PC-3 (cell line): ENCODE results near the gene FSTL3. TPM values are rescaled to one million over a fixed set of nuclear protein-coding genes. Genes with fewer than 3 reads are reported as not detected.
"Not testable (repeated sequence)": the region's sequence is repeated elsewhere in the genome, so short reads cannot be mapped to it uniquely, and the experiment has no call there.

ENCODE experiments used
- ATAC-seq: fragments of 200-7000 bp; cut with Tn5 transposase; 2 replicates; pipeline ENCODE4 v1.9.1; 2020; ENCODE audit warnings: mild to moderate bottlenecking, moderate library complexity
- BruUV-seq: library from RNA; stranded (reverse); fragments of 400-500 nt; replicated peaks from 2 replicates; lab custom pipeline; 2021; lab: Mats Ljungman, UMichigan
- CTCF ChIA-PET: fragments of 300-600 bp; sonication (Branson Sonifier 250); formaldehyde crosslinking; loops from one replicate; lab custom pipeline; 2022; ENCODE audit warnings: antibody characterized with exemption; lab: Charles Lee
- POLR2A ChIA-PET: fragments of 300-600 bp; sonication (Branson Sonifier 250); formaldehyde crosslinking; loops from one replicate; lab custom pipeline; 2022; ENCODE audit warnings: antibody characterized with exemption; ENCODE audit not compliant: unreplicated experiment; lab: Charles Lee
- DNase-seq: peaks from one replicate; pipeline ENCODE4 v3.0.0-alpha.2; 2015
- H2AFZ ChIP-seq: fragments of 300-600 bp; sonication (generic); 2 replicates; pipeline ENCODE4 v1.6.0; 2016; ENCODE audit warnings: antibody characterized with exemption, low read length
- H3F3A ChIP-seq: fragments of 300-600 bp; sonication (generic); one replicate; pipeline ENCODE4 v1.6.0; 2017; ENCODE audit warnings: antibody characterized with exemption, low read length, control low read depth, mild to moderate bottlenecking; ENCODE audit not compliant: unreplicated experiment
- H3K27ac ChIP-seq: fragments of 300-600 bp; sonication (generic); 2 replicates; pipeline ENCODE4 v1.5.1; 2016; ENCODE audit warnings: mild to moderate bottlenecking, low read length
- H3K27me3 ChIP-seq: fragments of 300-600 bp; sonication (generic); 2 replicates; pipeline ENCODE4 v1.6.1; 2016; ENCODE audit warnings: low read length, mixed read lengths
- H3K36me3 ChIP-seq: fragments of 300-600 bp; sonication (generic); 2 replicates; pipeline ENCODE4 v1.6.1; 2016; ENCODE audit warnings: low read depth, mixed run types, low read length, mixed read lengths
- H3K4me1 ChIP-seq: fragments of 300-600 bp; sonication (generic); 2 replicates; pipeline ENCODE4 v1.5.1; 2016; ENCODE audit warnings: low read length; ENCODE audit not compliant: insufficient read depth
- H3K4me2 ChIP-seq: fragments of 300-600 bp; sonication (generic); 2 replicates; pipeline ENCODE4 v1.6.0; 2016; ENCODE audit warnings: low read length
- H3K4me3 ChIP-seq: fragments of 300-600 bp; sonication (generic); 2 replicates; pipeline ENCODE4 v1.5.1; 2016; ENCODE audit warnings: mild to moderate bottlenecking, low read length, mixed read lengths
- H3K79me2 ChIP-seq: fragments of 300-600 bp; sonication (generic); 2 replicates; pipeline ENCODE4 v1.6.1; 2017; ENCODE audit warnings: low read length, mixed read lengths
- H3K9ac ChIP-seq: fragments of 300-600 bp; sonication (generic); 2 replicates; pipeline ENCODE4 v1.6.0; 2016; ENCODE audit warnings: mild to moderate bottlenecking, low read length
- H3K9me2 ChIP-seq: fragments of 300-600 bp; sonication (generic); replicated peaks from 2 replicates; pipeline ENCODE4 v1.6.1; 2016; ENCODE audit warnings: mixed run types, low read length, mixed read lengths
- H3K9me3 ChIP-seq: fragments of 300-600 bp; sonication (generic); 2 replicates; pipeline ENCODE4 v1.6.1; 2016; ENCODE audit warnings: low read length, mixed read lengths
- H4K20me1 ChIP-seq: fragments of 300-600 bp; sonication (generic); 2 replicates; pipeline ENCODE4 v1.6.1; 2016; ENCODE audit warnings: low read length, mixed read lengths
- CTCF ChIP-seq: fragments of 300-600 bp; sonication (generic); conservative IDR thresholded peaks from 2 replicates; pipeline ENCODE4 v1.5.1; 2017; ENCODE audit warnings: antibody characterized with exemption, low read depth, mild to moderate bottlenecking, low read length
- EZH2 ChIP-seq: fragments of 300-600 bp; sonication (generic); IDR thresholded peaks from one replicate; pipeline ENCODE4 v1.6.1; 2017; ENCODE audit warnings: antibody characterized with exemption, mild to moderate bottlenecking, low read length; ENCODE audit not compliant: unreplicated experiment
- EZH2phosphoT487 ChIP-seq: fragments of 300-600 bp; sonication (generic); IDR thresholded peaks from 2 replicates; pipeline ENCODE4 v1.6.1; 2018; ENCODE audit warnings: mild to moderate bottlenecking, antibody characterized with exemption, low read length, borderline replicate concordance
- intact Hi-C: fragments of 100-400 bp; cut with micrococcal nuclease; formaldehyde crosslinking; loops from 2 replicates; pipeline ENCODE4 v1.9.0; 2023
- total RNA-seq: library from RNA; depleted of rRNA; stranded (reverse); fragments of >200 nt; gene quantifications from 2 replicates; pipeline ENCODE4 v1.2.3, GENCODE V29; 2014

Gene FSTL3
- total RNA-seq, 1 experiment from 2014 or later, result 53.3 TPM

- not testable (repeated sequence) for ATAC-seq, H3K9me2 ChIP-seq, H3K9ac ChIP-seq
These were observed 23.7 kb downstream of the FSTL3 start for GRCh38 chr19:699885-700284.

GRCh38 chr19:702847-703246, 26.7 kb downstream of the FSTL3 start:
- DNase-seq, H3K4me3 ChIP-seq, intact Hi-C loops, H3K27me3 ChIP-seq, H3K9ac ChIP-seq, H3F3A ChIP-seq, CTCF ChIA-PET, H3K9me3 ChIP-seq, POLR2A ChIA-PET, ATAC-seq, H2AFZ ChIP-seq, BruUV-seq, H3K4me2 ChIP-seq, H3K79me2 ChIP-seq, H3K4me1 ChIP-seq, H3K9me2 ChIP-seq, H3K36me3 ChIP-seq, H4K20me1 ChIP-seq, H3K27ac ChIP-seq: not testable (repeated sequence)

More at GRCh38 chr19:699885-700284, 23.7 kb downstream of the FSTL3 start:
- H3K79me2 ChIP-seq, H3K9me3 ChIP-seq, H3K27ac ChIP-seq, intact Hi-C loops, H3K4me3 ChIP-seq, CTCF ChIA-PET, H3K27me3 ChIP-seq, DNase-seq, BruUV-seq, H3K4me2 ChIP-seq, H4K20me1 ChIP-seq, H3F3A ChIP-seq, H2AFZ ChIP-seq, H3K4me1 ChIP-seq, H3K36me3 ChIP-seq: not testable (repeated sequence)
- POLR2A ChIA-PET, result interaction anchor here (0.6 kb wide), 1 partner anchor 19 kb away, joined by 8 read pairs; no protein-coding TSS in a partner anchor

- Histone ChIP-seq H3K9ac (no peak overlapping the region), H3K79me2 (no peaks in the 10 kb centered on the region), H4K20me1 (no peaks in the 10 kb centered on the region), H3K4me1 (no peaks in the 10 kb centered on the region), H3K27me3 (no peaks in the 10 kb centered on the region), H3K9me3 (no peaks in the 10 kb centered on the region), H3K4me2 (no peak overlapping the region), H3K9me2 (no peaks in the 10 kb centered on the region), H3F3A (no peaks in the 10 kb centered on the region), H3K27ac (no peak overlapping the region), H3K36me3 (no peaks in the 10 kb centered on the region), H3K4me3 (no peak overlapping the region), H2AFZ (no peak overlapping the region)
- DNase-seq (no peak), ATAC-seq (no peak)
- ChIA-PET POLR2A (no interaction called here), CTCF (no interaction called here)
- BruUV-seq, result no TSS peak
- intact Hi-C loops, result no loop called here
- TF ChIP-seq EZH2phosphoT487, result no peak
- no peak for TF ChIP-seq CTCF
- TF ChIP-seq EZH2, result no peak
These were observed 27.1 kb downstream of the FSTL3 start for GRCh38 chr19:703329-703650.
